Chondrocyte (in vitro differentiated cells): ENCODE measurements around the gene CNTNAP5. TPM values are rescaled to one million over a fixed set of nuclear protein-coding genes. Genes with fewer than 3 reads are reported as not detected.

Experiments used
- DNase-seq: peaks from one replicate; pipeline ENCODE4 v3.0.0; 2021; ENCODE audit warnings: mixed read lengths, low spot score
- H3K27ac Mint-ChIP-seq: one replicate; pipeline ENCODE4 v1.8.0; 2021; ENCODE audit warnings: mild to moderate bottlenecking, moderate library complexity, mixed read lengths; ENCODE audit not compliant: unreplicated experiment
- H3K27me3 Mint-ChIP-seq: 2 replicates; pipeline ENCODE4 v1.8.0; 2021; ENCODE audit warnings: low read depth, mixed read lengths
- H3K36me3 Mint-ChIP-seq: 2 replicates; pipeline ENCODE4 v1.8.0; 2021; ENCODE audit warnings: low read depth, mixed read lengths
- H3K4me1 Mint-ChIP-seq: 2 replicates; pipeline ENCODE4 v1.8.0; 2021; ENCODE audit warnings: low read depth, mild to moderate bottlenecking, mixed read lengths
- H3K4me3 Mint-ChIP-seq: one replicate; pipeline ENCODE4 v1.8.0; 2021; ENCODE audit warnings: mild to moderate bottlenecking, moderate library complexity, mixed read lengths; ENCODE audit not compliant: unreplicated experiment
- H3K9me3 Mint-ChIP-seq: 2 replicates; pipeline ENCODE4 v1.8.0; 2021; ENCODE audit warnings: low read depth, mixed read lengths
- CTCF ChIP-seq: fragments of 200-600 bp; sonication (generic); IDR thresholded peaks from 2 replicates; pipeline ENCODE4 v1.5.0; 2021; ENCODE audit warnings: antibody characterized with exemption, mild to moderate bottlenecking, moderate library complexity
- total RNA-seq: library from RNA; stranded (reverse); gene quantifications from 3 replicates; pipeline ENCODE4 v1.2.1, GENCODE V29; 2021

Gene CNTNAP5
- total RNA-seq, 1 donor from 2014 or later = not detected

GRCh38 chr2:124187948-124188347 is 162.9 kb downstream of the CNTNAP5 start:
- no peaks in the 10 kb centered on the region for H3K9me3 Mint-ChIP-seq
- H3K4me3 Mint-ChIP-seq = no peak overlapping the region
- DNase-seq = no peak
- TF ChIP-seq CTCF = no peak
- no peaks in the 10 kb centered on the region for H3K27me3 Mint-ChIP-seq
- H3K36me3 Mint-ChIP-seq = no peaks in the 10 kb centered on the region
- H3K4me1 Mint-ChIP-seq = no peaks in the 10 kb centered on the region
- no peak overlapping the region for H3K27ac Mint-ChIP-seq

- no peaks in the 10 kb centered on the region for H3K4me1 Mint-ChIP-seq
- H3K9me3 Mint-ChIP-seq = peaks cover 2% of the 10 kb centered on the region
- H3K27me3 Mint-ChIP-seq = no peaks in the 10 kb centered on the region
- H3K36me3 Mint-ChIP-seq = no peaks in the 10 kb centered on the region
- TF ChIP-seq CTCF = no peak
- DNase-seq = no peak
- no peak overlapping the region for H3K4me3 Mint-ChIP-seq
- H3K27ac Mint-ChIP-seq = no peak overlapping the region
Measured at GRCh38 chr2:124193706-124194105, 168.6 kb downstream of the CNTNAP5 start.

GRCh38 chr2:124201713-124202112 is 176.6 kb downstream of the CNTNAP5 start:
- Mint-ChIP-seq H3K4me1 (no peaks in the 10 kb centered on the region), H3K27ac (no peak overlapping the region), H3K36me3 (no peaks in the 10 kb centered on the region), H3K27me3 (no peaks in the 10 kb centered on the region), H3K9me3 (peaks cover 13% of the 10 kb centered on the region), H3K4me3 (no peak overlapping the region)
- DNase-seq = no peak
- no peak for TF ChIP-seq CTCF

- Mint-ChIP-seq H3K4me1 (no peaks in the 10 kb centered on the region), H3K9me3 (peaks cover 11% of the 10 kb centered on the region), H3K36me3 (no peaks in the 10 kb centered on the region), H3K4me3 (no peak overlapping the region), H3K27me3 (no peaks in the 10 kb centered on the region), H3K27ac (no peak overlapping the region)
- no peak for TF ChIP-seq CTCF
- DNase-seq = no peak
Measured at GRCh38 chr2:124209441-124209840, 184.4 kb downstream of the CNTNAP5 start.

- no peak for DNase-seq
- H3K27ac Mint-ChIP-seq = no peak overlapping the region
- H3K27me3 Mint-ChIP-seq = no peaks in the 10 kb centered on the region
- H3K4me1 Mint-ChIP-seq = no peaks in the 10 kb centered on the region
- TF ChIP-seq CTCF = no peak
- H3K9me3 Mint-ChIP-seq = peaks cover 9% of the 10 kb centered on the region
- H3K36me3 Mint-ChIP-seq = no peaks in the 10 kb centered on the region
- no peak overlapping the region for H3K4me3 Mint-ChIP-seq
Measured at GRCh38 chr2:124211461-124211860, 186.4 kb downstream of the CNTNAP5 start.
